Measurements from ENCODE around the gene CACTIN.

DNA sequence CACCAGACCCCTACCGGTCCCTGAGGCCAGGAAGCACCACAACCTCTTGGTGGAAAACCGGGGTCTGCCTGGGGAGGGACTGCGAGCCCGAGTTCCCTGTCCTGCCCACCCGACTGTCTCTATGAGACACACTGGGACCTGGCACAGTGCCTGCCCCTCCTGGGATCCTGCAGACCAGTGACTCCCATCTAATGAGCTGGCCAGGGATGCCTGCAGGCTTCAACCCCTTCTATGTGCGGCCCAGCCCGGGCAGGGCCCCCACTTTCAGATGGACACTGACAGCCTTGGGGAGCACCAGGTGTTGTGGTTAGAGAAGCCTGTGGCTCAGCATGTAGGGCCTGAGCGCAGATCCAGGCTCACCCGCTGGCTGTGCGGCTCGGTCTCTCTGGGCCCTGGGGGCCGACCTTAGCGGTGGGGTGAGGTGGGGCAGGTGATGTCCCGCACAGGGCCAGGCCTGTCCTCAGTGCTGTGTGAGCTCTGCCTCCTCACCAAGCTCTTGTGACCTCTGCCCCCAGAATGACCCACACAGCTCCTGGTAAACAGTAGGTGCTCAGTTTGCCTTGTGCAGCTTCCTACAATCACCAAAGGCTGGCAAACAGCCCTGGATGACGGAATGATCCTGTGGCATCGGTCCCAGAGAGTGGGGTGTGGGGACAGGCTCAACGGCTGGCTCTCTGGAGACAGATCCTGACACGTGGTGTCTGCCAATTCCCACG, 17.9 kb upstream of the CACTIN start:
- TF ChIP-seq POLR2A (IDR thresholded peaks at IDR 0.05) (no peak), POLR2AphosphoS5 (IDR thresholded peaks at IDR 0.05) (no peak)
- TF ChIP-seq, protein P1, sequence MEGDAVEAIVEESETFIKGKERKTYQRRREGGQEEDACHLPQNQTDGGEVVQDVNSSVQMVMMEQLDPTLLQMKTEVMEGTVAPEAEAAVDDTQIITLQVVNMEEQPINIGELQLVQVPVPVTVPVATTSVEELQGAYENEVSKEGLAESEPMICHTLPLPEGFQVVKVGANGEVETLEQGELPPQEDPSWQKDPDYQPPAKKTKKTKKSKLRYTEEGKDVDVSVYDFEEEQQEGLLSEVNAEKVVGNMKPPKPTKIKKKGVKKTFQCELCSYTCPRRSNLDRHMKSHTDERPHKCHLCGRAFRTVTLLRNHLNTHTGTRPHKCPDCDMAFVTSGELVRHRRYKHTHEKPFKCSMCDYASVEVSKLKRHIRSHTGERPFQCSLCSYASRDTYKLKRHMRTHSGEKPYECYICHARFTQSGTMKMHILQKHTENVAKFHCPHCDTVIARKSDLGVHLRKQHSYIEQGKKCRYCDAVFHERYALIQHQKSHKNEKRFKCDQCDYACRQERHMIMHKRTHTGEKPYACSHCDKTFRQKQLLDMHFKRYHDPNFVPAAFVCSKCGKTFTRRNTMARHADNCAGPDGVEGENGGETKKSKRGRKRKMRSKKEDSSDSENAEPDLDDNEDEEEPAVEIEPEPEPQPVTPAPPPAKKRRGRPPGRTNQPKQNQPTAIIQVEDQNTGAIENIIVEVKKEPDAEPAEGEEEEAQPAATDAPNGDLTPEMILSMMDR (IDR thresholded peaks at IDR 0.05), result no peak
